ENCODE data around the gene DNAH2.

DNA sequence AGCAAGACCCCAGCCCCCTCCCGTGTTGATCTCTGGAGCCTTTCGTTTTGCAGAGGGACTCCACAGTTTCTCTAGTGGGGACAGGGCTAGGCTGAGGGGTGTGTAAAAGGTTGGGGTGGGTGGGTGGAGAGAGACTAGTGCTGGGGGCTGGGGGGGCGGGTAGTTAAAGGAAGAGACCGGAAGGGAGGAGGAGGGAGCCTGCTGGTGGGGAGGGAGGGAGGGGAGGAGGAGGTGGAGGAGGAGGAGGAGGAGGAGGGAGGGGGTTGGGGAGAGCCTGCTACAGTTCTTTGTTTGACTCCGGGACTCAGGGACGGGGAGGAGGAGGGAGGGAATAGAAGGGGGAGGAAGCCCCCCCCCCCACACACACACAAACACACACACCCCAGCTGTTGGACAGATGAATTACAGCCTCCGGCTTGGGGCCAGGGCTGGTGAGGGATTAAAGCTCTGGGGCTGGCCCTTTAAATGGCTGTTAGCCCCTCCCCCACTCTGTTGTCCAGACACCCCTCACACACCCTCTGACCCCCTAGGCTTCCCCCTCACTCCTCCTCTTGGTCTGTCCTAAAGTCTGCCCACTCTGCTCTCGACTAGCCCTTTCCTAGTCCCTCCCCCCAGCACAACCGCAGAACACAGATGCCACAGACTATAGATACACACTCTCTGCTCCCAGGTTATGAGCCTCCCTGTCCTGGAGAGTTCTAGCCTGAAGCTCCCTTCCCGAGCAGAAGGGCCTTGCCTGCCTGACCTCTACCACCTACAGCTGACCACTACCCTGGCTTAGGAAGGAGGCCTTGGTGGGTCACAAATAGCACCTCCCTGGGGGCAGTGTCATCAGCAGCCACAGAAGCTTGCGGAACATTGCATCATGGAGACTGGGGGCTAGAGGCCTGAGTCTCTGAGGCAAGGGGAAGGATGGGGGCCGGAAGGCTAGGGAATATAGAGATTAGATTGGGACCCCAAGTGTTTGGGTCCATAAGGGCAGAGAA, 120.8 kb downstream of the DNAH2 start:
- no peak for TF ChIP-seq POLR2AphosphoS5 (IDR thresholded peaks at IDR 0.05; ENCODE audit: borderline replicate concordance, low read depth, low read length)
- TF ChIP-seq EZH2 (IDR thresholded peaks at IDR 0.05), result no peak

Data from SK-N-MC (cell line).